ENCODE measurements around the gene KCNJ15. TPM values are rescaled to one million over a fixed set of nuclear protein-coding genes. Genes with fewer than 3 reads are reported as not detected.

The KCNJ15 gene
- total and polyA plus RNA-seq, 2 of the 4 experiments (the other 2 are of a cell fraction): under 0.01 to 0.07 TPM

DNA sequence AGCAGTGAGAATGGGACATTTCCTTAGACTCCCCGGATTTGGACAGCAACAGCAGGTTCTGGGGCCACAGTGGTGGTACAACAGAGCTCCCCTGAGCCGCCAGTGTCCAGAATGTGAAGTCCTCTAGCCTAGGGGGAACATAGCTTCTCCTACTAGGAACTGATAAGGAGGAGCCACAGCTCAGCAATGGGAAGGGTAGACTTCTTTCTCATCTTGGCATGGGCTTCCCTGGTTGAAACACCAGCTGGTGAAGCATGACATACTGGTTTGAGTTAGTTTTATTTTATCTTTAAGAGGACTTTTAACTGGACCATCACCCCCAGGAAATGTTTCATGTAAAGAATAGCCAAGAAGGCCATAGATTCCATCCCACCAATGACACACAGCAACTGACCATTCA is 68.4 kb downstream of the KCNJ15 start:
- TF ChIP-seq MAFK (IDR thresholded peaks at IDR 0.05; ENCODE audit: low read depth, low read length): no peak
- TF ChIP-seq RAD21 (IDR thresholded peaks at IDR 0.05; ENCODE audit: low read length): no peak
- TF ChIP-seq BHLHE40 (IDR thresholded peaks at IDR 0.05; ENCODE audit: low read depth, low read length): no peak
- TF ChIP-seq CHD1 (IDR thresholded peaks at IDR 0.05; ENCODE audit: low read depth, low read length): no peak
- TF ChIP-seq POLR2A (IDR thresholded peaks at IDR 0.05; ENCODE audit: low read depth, low read length): no peak
- TF ChIP-seq MAZ (IDR thresholded peaks at IDR 0.05; ENCODE audit: borderline replicate concordance, low read depth, low read length): no peak
- TF ChIP-seq, protein P1, sequence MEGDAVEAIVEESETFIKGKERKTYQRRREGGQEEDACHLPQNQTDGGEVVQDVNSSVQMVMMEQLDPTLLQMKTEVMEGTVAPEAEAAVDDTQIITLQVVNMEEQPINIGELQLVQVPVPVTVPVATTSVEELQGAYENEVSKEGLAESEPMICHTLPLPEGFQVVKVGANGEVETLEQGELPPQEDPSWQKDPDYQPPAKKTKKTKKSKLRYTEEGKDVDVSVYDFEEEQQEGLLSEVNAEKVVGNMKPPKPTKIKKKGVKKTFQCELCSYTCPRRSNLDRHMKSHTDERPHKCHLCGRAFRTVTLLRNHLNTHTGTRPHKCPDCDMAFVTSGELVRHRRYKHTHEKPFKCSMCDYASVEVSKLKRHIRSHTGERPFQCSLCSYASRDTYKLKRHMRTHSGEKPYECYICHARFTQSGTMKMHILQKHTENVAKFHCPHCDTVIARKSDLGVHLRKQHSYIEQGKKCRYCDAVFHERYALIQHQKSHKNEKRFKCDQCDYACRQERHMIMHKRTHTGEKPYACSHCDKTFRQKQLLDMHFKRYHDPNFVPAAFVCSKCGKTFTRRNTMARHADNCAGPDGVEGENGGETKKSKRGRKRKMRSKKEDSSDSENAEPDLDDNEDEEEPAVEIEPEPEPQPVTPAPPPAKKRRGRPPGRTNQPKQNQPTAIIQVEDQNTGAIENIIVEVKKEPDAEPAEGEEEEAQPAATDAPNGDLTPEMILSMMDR (conservative IDR thresholded peaks at IDR 0.05; ENCODE audit: low read depth, low read length): no peak
- TF ChIP-seq, protein P2, sequence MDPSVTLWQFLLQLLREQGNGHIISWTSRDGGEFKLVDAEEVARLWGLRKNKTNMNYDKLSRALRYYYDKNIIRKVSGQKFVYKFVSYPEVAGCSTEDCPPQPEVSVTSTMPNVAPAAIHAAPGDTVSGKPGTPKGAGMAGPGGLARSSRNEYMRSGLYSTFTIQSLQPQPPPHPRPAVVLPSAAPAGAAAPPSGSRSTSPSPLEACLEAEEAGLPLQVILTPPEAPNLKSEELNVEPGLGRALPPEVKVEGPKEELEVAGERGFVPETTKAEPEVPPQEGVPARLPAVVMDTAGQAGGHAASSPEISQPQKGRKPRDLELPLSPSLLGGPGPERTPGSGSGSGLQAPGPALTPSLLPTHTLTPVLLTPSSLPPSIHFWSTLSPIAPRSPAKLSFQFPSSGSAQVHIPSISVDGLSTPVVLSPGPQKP (IDR thresholded peaks at IDR 0.05; ENCODE audit: borderline replicate concordance, low read depth, low read length): no peak
- TF ChIP-seq RFX5 (IDR thresholded peaks at IDR 0.05; ENCODE audit: low read depth, low read length): no peak
- TF ChIP-seq CEBPB (IDR thresholded peaks at IDR 0.05; ENCODE audit: low read depth, low read length): no peak
- TF ChIP-seq FOS (IDR thresholded peaks at IDR 0.05; ENCODE audit: low read depth, low read length): no peak
- no peak for TF ChIP-seq SMC3 (IDR thresholded peaks at IDR 0.05; ENCODE audit: low read depth, low read length)
- TF ChIP-seq MXI1 (IDR thresholded peaks at IDR 0.05; ENCODE audit: borderline replicate concordance, low read depth, low read length): no peak
- TF ChIP-seq, protein P3, sequence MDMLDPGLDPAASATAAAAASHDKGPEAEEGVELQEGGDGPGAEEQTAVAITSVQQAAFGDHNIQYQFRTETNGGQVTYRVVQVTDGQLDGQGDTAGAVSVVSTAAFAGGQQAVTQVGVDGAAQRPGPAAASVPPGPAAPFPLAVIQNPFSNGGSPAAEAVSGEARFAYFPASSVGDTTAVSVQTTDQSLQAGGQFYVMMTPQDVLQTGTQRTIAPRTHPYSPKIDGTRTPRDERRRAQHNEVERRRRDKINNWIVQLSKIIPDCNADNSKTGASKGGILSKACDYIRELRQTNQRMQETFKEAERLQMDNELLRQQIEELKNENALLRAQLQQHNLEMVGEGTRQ (IDR thresholded peaks at IDR 0.05; ENCODE audit: low read depth, low read length): no peak
- TF ChIP-seq RCOR1 (IDR thresholded peaks at IDR 0.05; ENCODE audit: insufficient replicate concordance, low read length): no peak
- dilution Hi-C loops (cut with HindIII; ENCODE audit: low sequenced_read_pairs, unreplicated experiment) (no loop called here), intact Hi-C loops (cut with micrococcal nuclease) (no loop called here), in situ Hi-C loops (cut with MboI; ENCODE audit: low sequenced_read_pairs) (no loop called here)
- 0 out of 4 replicates have a peak overlapping the region, but pooled peaks of 1 of the 2 experiments have one; percentile 32 for H4K8ac ChIP-seq (ENCODE audit: low read depth in 2 of 2, low read length in 2 of 2)
- no peaks in the 10 kb centered on the region for H3K9me3 ChIP-seq (ENCODE audit: control insufficient read depth, insufficient read depth, low read length)
- H3K4me1 ChIP-seq (ENCODE audit: control insufficient read depth, insufficient read depth, low read length): peaks cover 5% of the 10 kb centered on the region
- H2AK5ac ChIP-seq (ENCODE audit: low read depth, low read length): peak overlapping the region; percentile 33; the same call in 1 of the 2 replicates
- H3K27ac ChIP-seq (ENCODE audit: insufficient read depth, low read length): no peak overlapping the region
- no TSS peak for BruUV-seq (replicated peaks)
- H3K4ac ChIP-seq (ENCODE audit: low read depth, low read length): peak overlapping the region; percentile 31; the same call in 1 of the 2 replicates
- no peaks in the 10 kb centered on the region for H3K36me3 ChIP-seq (ENCODE audit: control insufficient read depth, insufficient read depth, low read length)
- no peak overlapping the region for H3K4me3 ChIP-seq (ENCODE audit: insufficient read depth, low read depth, low read length)
- POLR2A ChIA-PET (ENCODE audit: unreplicated experiment): no interaction called here
- no peaks in the 10 kb centered on the region for H3K79me1 ChIP-seq (ENCODE audit: low read depth in 1 of 2, low read length in 2 of 2)
- H3K4me2 ChIP-seq (ENCODE audit: low read depth, low read length): no peak overlapping the region
- no peak overlapping the region for H2BK5ac ChIP-seq (ENCODE audit: low read depth, low read length, poor library complexity, severe bottlenecking)
- H3K56ac ChIP-seq (ENCODE audit: extremely low read depth, insufficient read depth, low read length): no peak overlapping the region
- no peak overlapping the region for H4K5ac ChIP-seq (ENCODE audit: low read depth, low read length)
- 0 out of 2 replicates have a peak overlapping the region, but pooled peaks have one; percentile 11 for H2BK120ac ChIP-seq (ENCODE audit: low read depth, low read length)
- H2BK15ac ChIP-seq (ENCODE audit: low read depth, low read length): peak overlapping the region; percentile 35; the same call in 1 of the 3 replicates
- no peak for ATAC-seq (ENCODE audit: low read depth)
- H3K27me3 ChIP-seq (ENCODE audit: control insufficient read depth, insufficient read depth, low read length): no peaks in the 10 kb centered on the region
- peaks cover 13% of the 10 kb centered on the region for H3K9me1 ChIP-seq (ENCODE audit: insufficient read depth, low read length)
- H2AFZ ChIP-seq (replicated peaks; ENCODE audit: low read length, poor library complexity): no peak overlapping the region
- no peak overlapping the region for H3K18ac ChIP-seq (ENCODE audit: low read depth, low read length)
- no peak overlapping the region for H3K9ac ChIP-seq (ENCODE audit: low read depth, low read length)
- H4K91ac ChIP-seq (ENCODE audit: insufficient read depth, low read depth, low read length): no peak overlapping the region; the same call in 1 of the 2 replicates
- no CpG with 5 or more reads among the region's 2 CpGs for WGBS, 2 experiments (ENCODE audit: extremely low coverage in 2 of 2, insufficient read length in 1 of 2)
- no peaks in the 10 kb centered on the region for H4K20me1 ChIP-seq (ENCODE audit: insufficient read depth, low read length)
- DNase-seq: no peak
- CTCF ChIA-PET: interaction anchor here (0.6 to 1.0 kb wide), 2 partner anchors 27 to 435 kb away, joined by 3 read pairs; no protein-coding TSS in a partner anchor
- H2BK20ac ChIP-seq (ENCODE audit: low read depth, low read length): peak overlapping the region; percentile 36
- H3K23ac ChIP-seq (ENCODE audit: low read depth, low read length): no peak overlapping the region
- no peak overlapping the region for H2AK9ac ChIP-seq (replicated peaks; ENCODE audit: low read depth, low read length, poor library complexity)
- H3K14ac ChIP-seq (replicated peaks; ENCODE audit: low read depth, low read length): no peak overlapping the region; the same call in 1 of the 2 replicates

All from IMR-90 (cell line).